CD1c-positive myeloid dendritic cell (primary cell): Measurements from ENCODE around the gene INTS11.

Experiments
- DNase-seq: peaks from one replicate; pipeline ENCODE4 v3.0.0-alpha.2; 2016; ENCODE audit errors: extremely low spot score

The INTS11 gene

DNA sequence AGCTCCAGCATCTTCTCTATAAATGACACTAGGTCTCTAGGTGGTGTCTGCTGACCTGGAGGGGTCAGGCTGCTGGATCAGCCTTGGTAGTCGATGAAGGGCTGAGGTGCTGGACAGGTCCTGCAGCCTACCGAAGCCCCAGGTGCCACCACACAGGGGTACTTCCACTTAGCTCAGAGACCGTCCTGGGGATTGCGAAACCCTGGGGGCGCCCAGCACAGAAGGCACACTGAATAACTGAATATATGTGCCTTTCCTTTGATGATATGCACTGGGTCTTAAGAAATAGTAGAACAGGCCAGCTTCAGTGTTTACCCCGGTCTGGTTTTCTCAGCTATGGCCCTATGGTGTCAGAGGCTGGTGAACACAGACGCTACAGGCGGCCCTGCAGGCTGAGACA, 61.7 kb downstream of the INTS11 start:
- no peak for DNase-seq

DNA sequence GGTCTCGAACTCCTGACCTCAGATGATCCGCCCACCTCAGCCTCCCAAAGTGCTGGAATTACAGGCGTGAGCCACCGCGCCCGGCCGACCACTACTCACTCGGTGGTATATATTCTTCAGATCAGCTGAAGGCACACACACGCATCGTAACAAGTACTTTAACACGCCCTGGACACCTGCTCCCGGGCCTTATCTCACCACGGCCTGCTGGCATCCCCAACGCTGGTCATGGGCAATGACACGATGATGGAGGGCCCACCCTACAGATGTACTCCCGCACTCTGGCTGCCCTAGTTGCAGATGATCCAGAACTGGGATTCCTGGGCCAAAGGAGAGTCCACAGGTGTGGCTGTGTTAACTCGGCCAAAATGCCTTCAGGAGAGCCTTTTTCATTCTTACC, 62.4 kb downstream of the INTS11 start:
- DNase-seq = no peak
